Epithelial cell of esophagus (primary cell): ENCODE data around the gene JAKMIP3.

Experiments used
- DNase-seq: peaks from one replicate; pipeline ENCODE4 v3.0.0; 2010; ENCODE audit warnings: low read depth
- H3K4me3 ChIP-seq: 2 replicates; pipeline ENCODE4 v1.5.1; 2011; ENCODE audit warnings: mild to moderate bottlenecking, low read length, control low read depth
- TF ChIP-seq, protein P1 (sequence below): IDR thresholded peaks from 2 replicates; pipeline ENCODE4 v1.5.1; 2011; ENCODE audit warnings: low read depth, mild to moderate bottlenecking, low read length, control low read depth, inconsistent platforms; ENCODE audit not compliant: insufficient read depth; ENCODE audit errors: missing control alignments

JAKMIP3 gene

DNA sequence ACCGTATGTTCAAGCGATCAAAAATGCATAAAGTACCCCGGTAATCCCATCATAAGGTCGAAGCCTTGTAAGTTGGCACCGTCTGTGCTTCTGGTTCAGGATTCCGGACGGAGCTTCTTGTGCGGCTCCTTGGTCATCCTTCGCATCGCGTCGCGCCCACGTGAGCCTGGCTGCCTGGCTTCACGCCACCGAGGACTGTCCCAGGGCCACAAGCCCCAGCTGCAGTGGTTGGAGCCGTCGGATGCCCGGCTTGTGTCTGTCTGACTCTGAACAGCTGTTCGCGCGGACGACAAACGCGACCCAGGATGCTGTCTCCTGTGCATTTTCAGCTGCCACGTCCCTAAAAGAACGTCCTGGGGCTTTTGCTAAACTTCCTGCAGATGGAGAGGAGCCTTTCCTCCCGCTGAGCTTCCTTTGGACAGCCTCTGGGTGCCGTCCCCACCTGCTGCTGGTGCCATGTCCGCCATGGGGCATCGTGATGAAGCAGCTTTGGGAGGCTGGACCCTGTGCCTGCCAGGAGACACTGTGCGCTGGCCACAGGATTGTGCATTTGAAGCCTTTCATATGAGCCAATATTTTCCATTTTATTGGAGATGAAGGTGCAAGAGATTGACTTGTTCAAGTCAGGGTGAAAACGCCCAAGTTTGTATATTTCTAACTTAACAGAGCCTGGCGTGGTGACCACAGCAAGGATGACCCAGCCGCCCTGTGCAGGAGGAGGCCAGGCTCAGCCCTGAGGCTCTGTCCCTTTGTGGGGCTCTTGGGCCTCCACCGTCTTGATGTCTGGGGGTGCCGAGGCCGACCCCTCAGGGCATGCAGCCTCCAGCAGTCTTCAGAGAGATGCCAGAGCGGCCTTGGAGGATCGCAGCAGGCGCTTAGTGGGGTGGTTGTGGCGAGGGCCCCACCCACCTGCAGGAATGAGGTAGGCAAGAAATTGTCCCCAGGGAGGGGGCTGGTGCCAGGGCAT lies 6.7 kb upstream of the JAKMIP3 start:
- no peak overlapping the region for H3K4me3 ChIP-seq
- TF ChIP-seq, protein P1, sequence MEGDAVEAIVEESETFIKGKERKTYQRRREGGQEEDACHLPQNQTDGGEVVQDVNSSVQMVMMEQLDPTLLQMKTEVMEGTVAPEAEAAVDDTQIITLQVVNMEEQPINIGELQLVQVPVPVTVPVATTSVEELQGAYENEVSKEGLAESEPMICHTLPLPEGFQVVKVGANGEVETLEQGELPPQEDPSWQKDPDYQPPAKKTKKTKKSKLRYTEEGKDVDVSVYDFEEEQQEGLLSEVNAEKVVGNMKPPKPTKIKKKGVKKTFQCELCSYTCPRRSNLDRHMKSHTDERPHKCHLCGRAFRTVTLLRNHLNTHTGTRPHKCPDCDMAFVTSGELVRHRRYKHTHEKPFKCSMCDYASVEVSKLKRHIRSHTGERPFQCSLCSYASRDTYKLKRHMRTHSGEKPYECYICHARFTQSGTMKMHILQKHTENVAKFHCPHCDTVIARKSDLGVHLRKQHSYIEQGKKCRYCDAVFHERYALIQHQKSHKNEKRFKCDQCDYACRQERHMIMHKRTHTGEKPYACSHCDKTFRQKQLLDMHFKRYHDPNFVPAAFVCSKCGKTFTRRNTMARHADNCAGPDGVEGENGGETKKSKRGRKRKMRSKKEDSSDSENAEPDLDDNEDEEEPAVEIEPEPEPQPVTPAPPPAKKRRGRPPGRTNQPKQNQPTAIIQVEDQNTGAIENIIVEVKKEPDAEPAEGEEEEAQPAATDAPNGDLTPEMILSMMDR, result no peak
- DNase-seq, result no peak

DNA sequence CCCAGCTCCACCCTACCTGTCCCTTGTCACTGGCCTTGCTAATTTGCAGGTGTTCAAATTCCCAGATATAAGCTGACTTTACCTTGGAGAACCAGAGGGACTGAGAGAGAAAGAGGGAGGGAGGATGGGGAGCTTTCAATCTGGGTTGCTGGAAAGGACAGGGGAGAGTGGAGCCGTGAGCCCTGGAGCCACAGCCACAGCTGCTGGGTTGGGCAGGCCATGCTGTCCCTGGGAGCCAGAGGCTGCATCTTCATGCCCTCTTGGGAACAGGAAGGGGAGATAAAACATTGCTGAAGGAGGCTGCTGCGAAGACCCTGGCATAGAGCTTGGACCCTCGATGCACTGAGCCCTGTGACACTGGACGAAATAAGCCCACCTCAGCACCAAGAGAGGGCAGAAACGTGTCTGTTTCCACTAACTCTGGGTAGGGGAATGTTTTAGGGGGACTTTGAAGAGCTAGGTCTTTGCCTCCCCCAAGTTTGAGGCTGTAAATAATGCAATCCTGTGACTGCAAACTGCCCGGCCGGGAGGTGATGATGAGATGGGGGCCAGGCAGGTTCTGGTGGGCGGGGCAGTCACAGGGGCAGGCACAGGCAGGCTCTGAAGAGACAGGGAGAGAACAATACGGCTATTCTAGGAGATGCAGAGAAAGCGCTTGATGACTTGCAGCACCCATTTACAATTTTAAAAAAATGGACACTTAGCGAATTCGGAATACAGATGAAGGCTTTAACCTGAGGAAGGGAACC lies 5.8 kb upstream of the JAKMIP3 start:
- TF ChIP-seq, protein P1, result no peak
- H3K4me3 ChIP-seq, result no peak overlapping the region

DNA sequence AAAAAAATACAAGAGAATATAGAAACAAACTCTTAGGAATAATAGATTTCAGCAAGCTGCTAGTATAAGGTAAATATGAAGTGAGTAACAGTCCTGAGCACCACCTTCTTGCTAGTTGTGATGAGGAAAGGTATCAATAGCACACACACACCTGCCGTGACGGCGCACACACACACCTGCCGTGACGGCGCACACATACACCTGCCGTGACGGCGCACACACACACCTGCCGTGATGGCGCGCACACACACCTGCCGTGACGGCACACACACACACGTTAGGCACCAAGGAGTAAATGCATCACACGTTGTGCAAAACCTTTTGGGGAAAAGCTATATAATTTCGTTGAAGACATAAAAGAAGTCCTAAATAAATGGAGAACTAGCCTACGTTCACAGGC lies 4.7 kb upstream of the JAKMIP3 start:
- DNase-seq, result no peak
- H3K4me3 ChIP-seq, result no peak overlapping the region
- TF ChIP-seq, protein P1, result no peak

More for the DNA sequence above, 5.8 kb upstream of the JAKMIP3 start:
- DNase-seq, result no peak

DNA sequence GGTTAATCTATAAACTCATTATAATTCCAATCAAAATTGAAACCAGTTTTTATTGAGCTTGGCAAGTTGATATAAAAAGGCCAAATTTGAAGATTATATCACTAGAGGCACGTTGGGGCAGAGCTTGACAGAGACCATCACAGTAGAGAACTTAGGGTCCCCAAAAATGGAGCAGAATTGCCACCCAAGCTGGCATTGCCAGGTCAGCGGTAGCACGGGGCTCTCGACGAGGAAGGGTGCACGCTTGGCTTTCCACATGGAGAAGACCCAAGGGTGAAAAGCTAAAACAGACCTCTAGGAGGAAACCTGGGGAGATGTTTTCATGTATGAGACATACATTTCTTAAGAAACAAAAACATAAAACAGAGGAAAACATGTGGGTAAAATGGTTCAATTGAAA lies 4.3 kb upstream of the JAKMIP3 start:
- TF ChIP-seq, protein P1, result no peak
- DNase-seq, result no peak
- H3K4me3 ChIP-seq, result no peak overlapping the region

DNA sequence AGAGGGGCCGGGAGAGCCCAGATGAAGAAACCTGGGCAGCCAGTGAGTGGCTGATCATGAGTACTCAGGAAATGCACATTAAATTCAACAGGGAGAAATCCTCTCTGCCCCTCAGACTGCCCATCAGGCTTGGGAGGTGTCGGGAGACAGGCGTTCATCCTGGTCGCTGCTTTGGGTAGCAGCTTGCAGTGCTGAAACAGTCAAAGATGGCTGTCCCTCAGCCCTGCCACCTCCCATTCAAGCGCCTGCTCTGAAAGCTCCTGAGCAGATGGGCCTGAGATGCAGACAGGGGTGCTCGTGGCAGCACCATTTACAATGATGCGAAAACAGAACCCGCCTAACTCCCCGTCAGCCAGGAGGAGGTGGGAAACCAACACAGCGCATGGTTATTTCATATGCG lies 3.6 kb upstream of the JAKMIP3 start:
- no peak for DNase-seq
- H3K4me3 ChIP-seq, result no peak overlapping the region
- TF ChIP-seq, protein P1, result no peak

DNA sequence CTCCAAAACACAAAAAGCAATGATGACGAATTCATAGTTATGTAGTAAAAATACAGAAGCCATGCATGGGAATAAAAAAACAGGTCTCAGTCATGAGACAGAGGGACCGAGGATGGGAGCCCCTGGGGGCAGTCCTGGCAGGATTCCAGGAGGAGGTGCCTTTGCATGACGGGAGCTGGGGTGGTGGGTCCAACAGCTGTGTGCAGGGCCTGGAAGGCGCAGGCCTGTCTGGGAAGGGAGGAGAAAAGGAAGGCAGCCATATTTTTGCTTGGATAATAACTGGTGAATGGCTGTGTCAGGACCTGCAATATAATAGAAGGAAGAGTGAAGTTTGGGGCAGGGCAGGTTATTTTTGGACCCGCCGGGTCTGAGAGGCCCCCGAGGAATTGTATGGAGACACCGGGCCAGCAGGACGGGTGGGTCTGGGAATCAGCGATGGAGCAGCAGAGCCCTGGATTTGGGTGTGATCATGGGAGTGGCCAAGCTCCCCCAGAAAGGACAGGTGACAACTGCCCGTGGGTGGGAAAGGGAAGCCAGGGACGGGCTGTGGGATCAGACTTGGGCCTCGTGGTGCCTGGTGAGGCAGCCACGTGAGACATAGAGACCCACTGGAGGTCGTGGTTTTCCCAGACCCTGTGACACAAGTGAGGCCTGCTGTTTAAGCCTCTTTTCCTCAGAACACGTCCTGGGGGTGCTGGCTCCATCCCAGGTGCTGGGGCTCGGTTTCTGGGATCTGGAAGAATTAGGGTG lies 2.9 kb upstream of the JAKMIP3 start:
- no peak for DNase-seq
- TF ChIP-seq, protein P1, result no peak
- H3K4me3 ChIP-seq, result no peak overlapping the region
